Spleen (tissue), 11 donors: ENCODE measurements around the gene USP7. TPM values are rescaled to one million over a fixed set of nuclear protein-coding genes. Genes with fewer than 3 reads are reported as not detected.
A peak's percentile ranks its signal among the peaks of the same experiment; 100 is the strongest.

ENCODE experiments used
- DNase-seq: peaks from one replicate; pipeline ENCODE4 v3.0.0-alpha.2; 2020
- H3K27ac ChIP-seq, 8 donors: fragments of 200-600 bp; sonication (generic) in 7 of 8; 1 replicate in 4 of 8; 2 replicates in 4 of 8; pipeline versions ENCODE4 v1.5.0 to v1.8.0; 2016 to 2021; ENCODE audit warnings: inconsistent platforms in 4 of 8, mild to moderate bottlenecking in 4 of 8, moderate library complexity in 1 of 8
- H3K27me3 ChIP-seq, 7 donors: fragments of 200-600 bp; sonication (generic) in 6 of 7; replicated peaks in 1 of 7; 1 replicate in 4 of 7; 2 replicates in 3 of 7; pipeline versions ENCODE4 v1.5.0 to v1.8.0; 2016 to 2021; ENCODE audit warnings: inconsistent platforms in 3 of 7, mild to moderate bottlenecking in 1 of 7
- H3K36me3 ChIP-seq, 6 donors: fragments of 200-600 bp; sonication (generic) in 5 of 6; 1 replicate in 4 of 6; 2 replicates in 2 of 6; pipeline versions ENCODE4 v1.5.0 to v1.8.0; 2016 to 2021; ENCODE audit warnings: inconsistent platforms in 2 of 6
- H3K4me1 ChIP-seq, 6 donors: fragments of 200-600 bp; sonication (generic) in 5 of 6; 1 replicate in 3 of 6; 2 replicates in 3 of 6; pipeline versions ENCODE4 v1.5.0 to v1.8.0; 2016 to 2021; ENCODE audit warnings: inconsistent platforms in 3 of 6
- H3K4me3 ChIP-seq, 8 donors: fragments of 200-600 bp; sonication (generic) in 7 of 8; 1 replicate in 4 of 8; 2 replicates in 4 of 8; pipeline versions ENCODE4 v1.5.0 to v1.8.0; 2016 to 2021; ENCODE audit warnings: inconsistent platforms in 4 of 8, mild to moderate bottlenecking in 4 of 8, moderate library complexity in 2 of 8
- H3K9me3 ChIP-seq, 8 donors: fragments of 200-600 bp; sonication (generic) in 7 of 8; 1 replicate in 4 of 8; 2 replicates in 4 of 8; pipeline versions ENCODE4 v1.5.0 to v1.8.0; 2016 to 2021; ENCODE audit warnings: inconsistent platforms in 4 of 8
- CTCF ChIP-seq, 11 experiments: fragments of 200-600 bp in 7 of 11; fragments of 450-650 bp in 4 of 11; sonication (generic) in 4 of 11; IDR thresholded peaks in 8 of 11; conservative IDR thresholded peaks in 3 of 11; 1 replicate in 7 of 11; 2 replicates in 4 of 11; pipeline versions ENCODE4 v1.4.0 to v1.8.0; 2016 to 2021; ENCODE audit warnings: antibody characterized with exemption in 11 of 11, inconsistent platforms in 4 of 11, mild to moderate bottlenecking in 1 of 11
- POLR2A ChIP-seq, 3 donors: fragments of 450-650 bp; IDR thresholded peaks; one replicate each; pipeline ENCODE4 v1.5.1; 2017; ENCODE audit warnings: antibody characterized with exemption in 3 of 3, mild to moderate bottlenecking in 1 of 3
- POLR2AphosphoS5 ChIP-seq, 3 donors: sonication (generic); formaldehyde crosslinking; IDR thresholded peaks; one replicate each; pipeline ENCODE4 v1.5.1; 2017; ENCODE audit warnings: antibody characterized with exemption in 3 of 3
- WGBS, 5 donors: extraction: QIAGEN DNeasy Blood & Tissue Kit in 3 of 5; methylation state at CpG; one replicate each; pipeline versions ENCODE4 v1.1.5 to v1.1.7; 2013 to 2018; 5-methylcytosine and 5-hydroxymethylcytosine counted together
- intact Hi-C: fragments of 100-400 bp; cut with DNase I; formaldehyde crosslinking; loops from one replicate; pipeline ENCODE4 v1.15.0; 2023; ENCODE audit warnings: low total_unique reads
- polyA plus RNA-seq, 3 donors: library from polyadenylated mRNA; stranded (reverse); fragments of 200-250 nt; gene quantifications; one replicate each; pipeline ENCODE4 v1.2.1, GENCODE V29; 2013
- total RNA-seq, 7 donors: library from RNA; depleted of rRNA in 3 of 7; stranded (reverse); fragments of >200 nt in 3 of 7; fragmentation: NEBNext Ultra II Directional in 4 of 7; extraction: Animal tissue kit (Norgen Biotek cat#: 25700) in 4 of 7; gene quantifications; one replicate each; pipeline versions ENCODE4 v1.1.0 to v1.2.1, GENCODE V29; 2016 to 2021
- donor health status: healthy with polysubstance abuse.
- donor health status: DM: no; HTN: no; CAD: no; lungs with moderate emphysema.
- donor health status: DM: no; HTN: no; CAD: no.
- donor health status: Bipolar disorder and iron deficiency.
- donor health status: healthy.
- donor health status: DM: no; HTN: no; CAD: no.
- donor health status: DM: yes; HTN: yes; CAD: no.

The USP7 gene
- total and polyA plus RNA-seq, 10 donors: 26.1 to 145 (median 126) TPM

GRCh38 chr16:8852534-8852933, 111.2 kb downstream of the USP7 start:
- peaks cover 0 to 97% (median 53%) of the 10 kb centered on the region in 6 donors for H3K36me3 ChIP-seq
- no peak overlapping the region for H3K4me3 ChIP-seq
- intact Hi-C loops: no loop called here
- no peaks in the 10 kb centered on the region for H3K27me3 ChIP-seq
- peaks cover 18 to 59% (median 29%) of the 10 kb centered on the region in 6 donors for H3K4me1 ChIP-seq
- no peaks in the 10 kb centered on the region for H3K9me3 ChIP-seq
- H3K27ac ChIP-seq: peak overlapping the region in 4 of 8 donors; percentile 0 to 78 (median 32)
- peak; percentile 47 for DNase-seq
- TF ChIP-seq POLR2A (IDR thresholded peaks at IDR 0.05) (no peak), CTCF (IDR thresholded peaks at IDR 0.05 in 8 of 11, conservative IDR thresholded peaks at IDR 0.05 in 3 of 11) (no peak), POLR2AphosphoS5 (IDR thresholded peaks at IDR 0.05) (no peak)
- 77 to 89% (median 85%) methylated on average over 8 of the region's 8 CpGs for WGBS, 5 donors

- intact Hi-C loops: no loop called here
These were observed 111.8 kb downstream of the USP7 start for GRCh38 chr16:8851761-8852403.

GRCh38 chr16:8850279-8850885, 113.3 kb downstream of the USP7 start:
- DNase-seq: peak; percentile 87
- intact Hi-C loops: no loop called here
- Histone ChIP-seq H3K36me3 (peaks cover 0 to 91% (median 38%) of the 10 kb centered on the region in 6 donors), H3K4me1 (peaks cover 14 to 48% (median 25%) of the 10 kb centered on the region in 6 donors), H3K27me3 (no peaks in the 10 kb centered on the region), H3K4me3 (peak overlapping the region in 1 of 8 donors; percentile 24), H3K27ac (peak overlapping the region in 7 of 8 donors; percentile 39 to 79 (median 68)), H3K9me3 (no peaks in the 10 kb centered on the region)
- TF ChIP-seq CTCF (IDR thresholded peaks at IDR 0.05 in 8 of 11, conservative IDR thresholded peaks at IDR 0.05 in 3 of 11) (no peak), POLR2AphosphoS5 (IDR thresholded peaks at IDR 0.05) (peak; percentile 74 to 78 (median 75))
- 14 to 31% (median 17%) methylated on average over 8 to 11 of the region's 11 CpGs for WGBS, 5 donors

More at GRCh38 chr16:8851761-8852403, 111.8 kb downstream of the USP7 start:
- 90 to 96% (median 95%) methylated on average over 8 of the region's 8 CpGs for WGBS, 5 donors
- Histone ChIP-seq H3K9me3 (no peaks in the 10 kb centered on the region), H3K27me3 (no peaks in the 10 kb centered on the region), H3K4me1 (peaks cover 18 to 57% (median 28%) of the 10 kb centered on the region in 6 donors), H3K27ac (peak overlapping the region in 2 of 8 donors; percentile 41 to 78), H3K4me3 (no peak overlapping the region), H3K36me3 (peaks cover 0 to 100% (median 51%) of the 10 kb centered on the region in 6 donors)
- DNase-seq: peak; percentile 58
- TF ChIP-seq POLR2AphosphoS5 (IDR thresholded peaks at IDR 0.05): no peak
- TF ChIP-seq CTCF (IDR thresholded peaks at IDR 0.05 in 8 of 11, conservative IDR thresholded peaks at IDR 0.05 in 3 of 11): no peak
- no peak for TF ChIP-seq POLR2A (IDR thresholded peaks at IDR 0.05)

- WGBS, 5 donors: 68 to 81% (median 72%) methylated on average over 18 to 19 of the region's 19 CpGs
- Histone ChIP-seq H3K27me3 (no peaks in the 10 kb centered on the region), H3K36me3 (peaks cover 0 to 82% (median 30%) of the 10 kb centered on the region in 6 donors), H3K4me3 (no peak overlapping the region), H3K4me1 (peaks cover 14 to 48% (median 25%) of the 10 kb centered on the region in 6 donors), H3K27ac (peak overlapping the region in 7 of 8 donors; percentile 39 to 79 (median 68)), H3K9me3 (no peaks in the 10 kb centered on the region)
- DNase-seq: peak; percentile 54
- TF ChIP-seq POLR2AphosphoS5 (IDR thresholded peaks at IDR 0.05) (peak in 1 of 3 donors; percentile 43), CTCF (IDR thresholded peaks at IDR 0.05 in 8 of 11, conservative IDR thresholded peaks at IDR 0.05 in 3 of 11) (no peak), POLR2A (IDR thresholded peaks at IDR 0.05) (no peak)
- intact Hi-C loops: no loop called here
These were observed 114.2 kb downstream of the USP7 start for GRCh38 chr16:8849411-8850011.
